Measurements from ENCODE around the gene ZNF662.

- TF ChIP-seq CTCF (conservative IDR thresholded peaks at IDR 0.05 in 1 of 2, IDR thresholded peaks at IDR 0.05 in 1 of 2; ENCODE audit: low read depth in 1 of 2, low read length in 2 of 2), result no peak
- TF ChIP-seq EZH2 (IDR thresholded peaks at IDR 0.05; ENCODE audit: low read length, missing control alignments), result no peak
These were observed 32.5 kb upstream of the ZNF662 start for GRCh38 chr3:42873221-42873982.

Measured in fibroblast of lung (primary cell).